Activated CD4-positive, alpha-beta memory T cell treated with anti-CD3 and anti-CD28 coated beads, Interleukin-2, amount 10 ng/mL, durations not matched to agents 7 days and 5 days (primary cell): ENCODE measurements around the gene FAM180A. TPM values are rescaled to one million over a fixed set of nuclear protein-coding genes. Genes with fewer than 3 reads are reported as not detected.

Experiments used
- total RNA-seq, 2 experiments: library from RNA; stranded (reverse); gene quantifications; one replicate each; pipeline ENCODE4 v1.2.3, GENCODE V29; 2021

FAM180A gene
- total RNA-seq, 2 experiments from 2014 or later: not detected

Other genes with a start within 250 kb of the FAM180A start
- gene CNOT4, start 238.7 kb downstream of the FAM180A start, total RNA-seq: 10 to 100 TPM; 21.9 to 24.6 TPM
- gene NUP205, start 190.9 kb downstream of the FAM180A start, total RNA-seq: 10 to 100 TPM; 91.2 to 92.3 TPM
- 10 to 100 TPM; 19.7 to 20.5 TPM for gene STMP1, start 86.3 kb downstream of the FAM180A start, total RNA-seq
- gene SLC13A4, start 20.6 kb downstream of the FAM180A start, total RNA-seq: not detected
- 100 to 1,000 TPM; 135 to 142 TPM for gene MTPN, start 228.5 kb upstream of the FAM180A start, total RNA-seq